Hematopoietic multipotent progenitor cell treated with erythropoietin and hydrocortisone succinate and interleukin-3 and kit ligand, for 15 days (in vitro differentiated cells): ENCODE results near the gene NOP56.
A peak's percentile ranks its signal among the peaks of the same experiment; 100 is the strongest.
"Not testable (repeated sequence)": the region's sequence is repeated elsewhere in the genome, so short reads cannot be mapped to it uniquely, and the experiment has no call there.

Experiments
- DNase-seq: peaks from one replicate; pipeline ENCODE4 v3.0.0-alpha.2; 2015; ENCODE audit warnings: low spot score

The NOP56 gene

DNA sequence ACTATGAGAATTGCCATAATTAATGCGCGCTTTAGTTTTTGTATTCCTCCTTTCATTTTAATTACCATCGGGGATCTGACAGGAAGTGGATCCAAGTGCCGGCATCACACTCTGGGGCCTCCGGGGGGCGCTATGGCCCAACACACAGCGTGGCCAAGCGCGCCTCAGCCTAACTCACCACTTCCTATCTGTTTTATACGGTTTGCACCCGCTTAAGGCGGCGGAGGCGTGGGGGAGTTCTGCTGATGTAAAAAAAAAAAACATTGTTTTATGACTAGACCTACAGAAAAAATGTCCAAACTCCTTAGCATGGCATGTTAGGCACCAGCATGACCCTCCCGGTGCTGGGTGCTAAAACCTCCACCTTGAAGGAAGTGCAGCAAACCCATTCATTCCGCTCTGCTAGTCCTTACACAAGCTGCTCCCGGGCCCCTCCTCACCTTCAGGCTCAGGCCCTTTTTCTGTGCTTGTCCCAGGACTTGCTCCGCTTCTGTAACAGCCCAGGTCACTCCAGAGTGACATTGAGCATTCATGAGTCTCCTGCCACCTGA is 35.7 kb downstream of the NOP56 start:
- peak; percentile 20 for DNase-seq

GRCh38 chr20:2690213-2690612 is 37.8 kb downstream of the NOP56 start:
- no peak for DNase-seq

DNA sequence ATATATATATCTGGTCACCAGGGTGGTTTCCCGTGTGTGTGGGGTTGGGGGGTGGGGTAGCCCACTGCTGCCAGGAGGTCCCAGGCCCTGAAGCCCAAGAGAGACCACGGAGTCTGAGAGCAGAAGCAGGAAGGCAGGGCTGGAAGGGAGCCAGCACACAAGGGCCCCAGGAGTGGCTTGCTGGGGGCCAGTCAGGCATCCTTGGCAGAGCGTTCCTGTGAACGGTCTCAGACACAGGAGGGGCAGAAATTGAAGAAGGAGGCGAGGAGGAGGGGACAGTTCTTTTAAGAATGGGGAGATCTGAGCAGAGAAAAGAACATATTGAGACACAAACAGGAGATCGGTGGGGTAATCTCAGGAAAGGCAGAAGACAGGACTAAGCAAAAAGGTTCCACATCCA is 38.3 kb downstream of the NOP56 start:
- DNase-seq: no peak

DNA sequence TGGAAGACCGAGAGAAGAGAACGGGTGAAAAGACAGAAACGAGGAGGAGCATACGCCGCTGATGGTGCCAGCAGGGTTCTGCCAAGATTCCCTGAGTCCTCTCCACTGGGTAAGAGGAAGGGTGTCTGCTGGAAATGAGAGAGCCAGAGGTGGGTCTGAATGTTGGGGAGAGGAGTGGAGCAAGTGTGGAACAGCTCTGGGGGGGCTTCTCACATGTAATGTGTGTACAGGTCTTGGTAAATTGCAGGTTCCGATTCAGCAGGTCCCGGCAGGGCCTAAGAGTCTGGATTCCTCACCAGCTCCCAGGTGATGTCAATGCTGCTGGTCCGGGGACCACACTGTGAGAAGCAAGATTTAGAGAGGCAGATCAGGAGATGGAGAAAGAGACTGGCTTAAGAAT is 38.7 kb downstream of the NOP56 start:
- DNase-seq: no peak

DNA sequence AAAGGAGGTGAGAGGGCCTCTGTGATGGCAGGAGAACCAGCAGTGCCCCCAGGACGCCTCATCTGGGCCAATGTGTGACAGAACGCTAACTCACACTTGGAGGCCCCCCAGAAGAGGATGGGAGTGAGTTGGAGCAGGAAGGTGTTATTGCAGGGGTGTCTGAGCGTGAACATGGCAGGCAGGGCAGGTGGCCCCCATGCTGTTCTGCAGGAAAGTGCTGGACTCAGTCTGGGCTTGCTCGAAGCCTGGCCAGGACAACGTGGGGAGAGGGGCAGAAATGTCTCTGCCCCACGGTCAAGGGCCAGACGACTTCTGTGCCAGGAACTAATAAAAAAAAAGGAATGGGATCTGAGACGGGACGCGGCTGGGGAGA is 39.2 kb downstream of the NOP56 start:
- DNase-seq: no peak

GRCh38 chr20:2692036-2692885 is 39.8 kb downstream of the NOP56 start, which contains the start of gene EBF4:
Gene EBF4 (plus strand): TSS chr20:2692780. CDS start chr20:2693646, 866 bp downstream.
- DNase-seq: no peak

- no peak for DNase-seq
Observed at GRCh38 chr20:2692886-2693285, 40.5 kb downstream of the NOP56 start.

- no peak for DNase-seq
Observed at GRCh38 chr20:2693286-2694007, 41.0 kb downstream of the NOP56 start.

DNA sequence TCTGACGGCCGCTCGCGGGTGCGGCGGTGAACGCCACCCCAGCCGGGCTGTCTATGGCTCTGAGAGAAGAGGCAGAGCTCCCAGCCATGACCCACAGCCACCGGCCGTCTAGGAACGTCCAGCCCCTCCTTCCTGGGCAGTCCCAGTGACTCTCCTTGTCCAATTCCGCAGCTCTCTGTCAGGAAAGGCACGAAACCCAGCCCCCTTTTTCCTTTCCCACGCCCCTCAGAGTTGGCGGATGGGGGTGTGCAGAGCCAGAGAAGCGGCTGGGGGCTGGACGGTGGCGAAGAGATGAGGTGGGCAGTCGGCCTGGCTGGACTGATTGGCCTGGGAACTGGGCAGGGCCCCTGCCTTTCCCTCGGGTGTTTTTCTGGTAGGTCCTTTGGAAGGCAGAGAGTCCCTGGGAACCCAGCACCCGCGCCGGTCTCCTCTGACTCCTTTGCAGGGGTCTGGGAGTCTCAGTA is 41.6 kb downstream of the NOP56 start:
- DNase-seq: no peak

GRCh38 chr20:2694519-2694918 is 42.1 kb downstream of the NOP56 start:
- DNase-seq: no peak

- DNase-seq: no peak
Observed at GRCh38 chr20:2695206-2695983, 43.0 kb downstream of the NOP56 start.

DNA sequence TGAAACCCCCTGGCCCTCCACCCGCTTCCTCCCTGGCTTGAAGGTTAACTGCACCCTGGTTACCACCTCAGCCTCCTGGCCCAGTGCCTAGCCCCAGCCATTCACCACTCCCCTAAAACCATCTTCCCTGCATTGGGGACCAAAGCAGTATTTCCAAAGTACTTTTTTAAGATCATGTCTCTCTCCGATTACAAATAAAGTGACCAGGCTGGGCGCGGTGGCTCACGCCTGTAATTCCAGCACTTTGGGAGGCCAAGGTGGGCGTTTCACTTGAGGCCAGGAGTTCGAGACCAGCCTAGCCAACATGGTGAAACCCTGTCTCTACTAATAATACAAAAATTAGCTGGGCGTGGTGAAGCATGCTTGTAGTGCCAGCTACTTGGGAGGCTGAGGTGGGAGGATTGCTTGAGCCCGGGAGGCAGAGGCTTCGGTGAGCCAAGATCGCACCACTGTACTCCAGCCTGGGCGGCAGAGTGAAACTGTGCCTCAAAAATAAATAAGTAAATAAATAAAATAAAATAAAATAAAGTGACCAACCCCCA is 43.6 kb downstream of the NOP56 start:
- not testable (repeated sequence) for DNase-seq

DNA sequence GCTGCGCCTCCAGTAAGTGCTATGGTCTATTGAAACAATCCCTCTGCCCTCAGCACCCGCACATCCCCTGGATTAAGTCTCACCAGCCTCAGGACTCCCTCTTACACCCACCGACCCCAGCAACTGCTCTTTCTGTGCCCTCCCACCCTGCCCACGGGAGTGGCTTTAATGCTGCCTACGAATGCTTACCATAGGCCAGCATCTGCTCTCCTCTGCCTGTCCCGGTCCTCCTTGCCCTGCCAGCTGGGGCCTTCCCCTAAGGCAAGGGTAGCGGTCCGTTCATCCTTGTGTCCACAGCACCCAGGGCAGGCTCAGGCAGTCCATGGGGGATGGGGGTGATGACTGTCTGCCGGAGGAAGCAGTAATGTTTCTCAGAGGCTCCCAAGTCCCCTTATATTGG is 44.2 kb downstream of the NOP56 start:
- DNase-seq: no peak

DNA sequence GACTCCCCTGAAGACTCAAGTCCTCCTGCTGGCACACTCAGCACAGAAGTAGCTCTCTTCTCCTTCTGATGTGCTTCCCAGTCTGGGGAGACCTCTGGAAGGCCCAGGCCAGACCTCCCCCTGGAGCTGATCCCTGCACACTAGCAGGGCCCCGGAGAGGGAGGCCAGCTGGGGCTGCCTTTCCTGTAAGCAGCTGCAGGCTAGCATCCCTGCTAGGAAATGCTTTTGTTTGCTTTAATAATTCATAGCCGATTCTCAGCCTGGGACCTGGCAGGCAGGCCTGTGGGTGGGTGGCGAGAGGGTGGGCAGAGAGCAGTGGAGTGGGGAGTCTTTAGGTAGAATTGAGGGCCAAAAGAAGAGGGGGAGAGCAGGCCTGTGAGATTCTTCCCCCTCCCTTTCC is 45.3 kb downstream of the NOP56 start:
- DNase-seq: no peak

- DNase-seq: no peak
Observed at GRCh38 chr20:2698186-2698817, 45.9 kb downstream of the NOP56 start.

GRCh38 chr20:2698912-2699311 is 46.5 kb downstream of the NOP56 start:
- DNase-seq: no peak

DNA sequence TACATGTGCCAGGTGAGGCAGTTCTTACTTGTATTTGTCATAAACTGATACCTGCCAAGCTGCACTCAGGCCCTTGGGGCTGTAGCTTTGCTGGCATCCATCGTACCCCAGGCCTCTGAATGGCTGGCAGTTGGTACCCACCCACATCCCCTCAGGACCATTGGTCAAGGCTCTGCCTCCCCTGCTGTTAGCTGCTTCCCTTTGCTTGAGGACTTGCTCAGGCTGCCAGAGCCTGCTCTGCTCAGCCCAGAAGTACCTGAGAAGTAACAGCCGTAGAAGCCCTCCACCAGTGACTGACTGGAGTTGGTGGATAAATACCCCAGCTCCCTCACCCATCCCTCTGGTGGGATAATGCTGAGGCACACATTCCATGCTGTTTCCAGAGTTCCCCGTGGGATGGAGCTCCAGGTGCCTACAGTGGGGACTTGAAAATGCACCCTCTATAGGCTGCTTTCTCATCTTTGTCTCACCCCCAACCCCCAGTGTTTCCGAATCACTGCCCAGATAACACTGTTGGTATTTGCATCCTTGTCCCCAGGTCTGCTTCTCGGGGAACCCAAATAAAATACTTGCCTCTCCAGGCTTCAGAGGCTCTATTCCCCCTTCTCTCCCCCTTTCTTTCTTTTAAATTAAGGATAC is 47.5 kb downstream of the NOP56 start:
- DNase-seq: no peak

GRCh38 chr20:2700913-2701620 is 48.6 kb downstream of the NOP56 start:
- DNase-seq: no peak

DNA sequence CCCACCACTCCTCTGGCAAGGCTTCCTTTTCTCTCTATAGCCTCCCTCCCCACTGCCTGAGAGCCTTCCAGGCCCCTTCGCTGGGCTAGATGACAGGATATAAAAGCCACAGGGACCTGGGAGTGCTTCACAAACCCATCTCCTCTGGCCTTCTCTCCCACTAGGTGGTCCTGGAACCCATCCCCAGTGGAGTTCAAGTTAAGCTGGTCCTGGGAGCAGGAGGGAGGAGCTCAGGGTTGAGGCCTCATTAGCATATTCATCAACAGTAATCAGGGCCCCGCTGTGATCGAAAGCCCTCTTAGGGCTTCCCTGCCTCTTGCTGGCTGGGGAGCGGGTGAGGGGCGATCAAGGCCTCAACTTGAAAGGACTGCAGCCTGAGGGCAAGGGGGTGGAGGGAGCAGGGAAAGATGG is 49.2 kb downstream of the NOP56 start:
- no peak for DNase-seq
